HG02763 (cell line): ENCODE measurements around the gene FNDC3B.

Experiments used
- ATAC-seq: cut with Tn5 transposase; IDR thresholded peaks from one replicate; pipeline ENCODE4 v1.9.1; 2021; ENCODE audit warnings: mild to moderate bottlenecking, moderate library complexity; ENCODE audit not compliant: unreplicated experiment

The FNDC3B gene

GRCh38 chr3:172132159-172132586 is 92.8 kb downstream of the FNDC3B start:
- ATAC-seq = no peak

GRCh38 chr3:172132721-172133311 is 93.4 kb downstream of the FNDC3B start:
- ATAC-seq = no peak

GRCh38 chr3:172133838-172134237 is 94.5 kb downstream of the FNDC3B start:
- no peak for ATAC-seq

GRCh38 chr3:172134352-172134751 is 95.0 kb downstream of the FNDC3B start:
- ATAC-seq = no peak

GRCh38 chr3:172135185-172135584 is 95.8 kb downstream of the FNDC3B start:
- no peak for ATAC-seq

GRCh38 chr3:172135820-172136219 is 96.4 kb downstream of the FNDC3B start:
- ATAC-seq = no peak

GRCh38 chr3:172136330-172136729 is 97.0 kb downstream of the FNDC3B start:
- ATAC-seq = no peak

GRCh38 chr3:172137287-172138192 is 98.2 kb downstream of the FNDC3B start:
- ATAC-seq = no peak

GRCh38 chr3:172138193-172138537 is 98.8 kb downstream of the FNDC3B start:
- no peak for ATAC-seq

GRCh38 chr3:172138792-172139507 is 99.6 kb downstream of the FNDC3B start:
- ATAC-seq = peak; percentile 34

GRCh38 chr3:172139528-172140276 is 100.3 kb downstream of the FNDC3B start:
- ATAC-seq = no peak

GRCh38 chr3:172140499-172141391 is 101.4 kb downstream of the FNDC3B start:
- ATAC-seq = no peak

GRCh38 chr3:172142051-172142863 is 102.9 kb downstream of the FNDC3B start:
- peak; percentile 67 for ATAC-seq

- ATAC-seq = no peak
Measured at GRCh38 chr3:172142864-172143451, 103.6 kb downstream of the FNDC3B start.

GRCh38 chr3:172143739-172144497 is 104.5 kb downstream of the FNDC3B start:
- ATAC-seq = no peak

GRCh38 chr3:172144601-172145000 is 105.2 kb downstream of the FNDC3B start:
- ATAC-seq = no peak

- ATAC-seq = no peak
Measured at GRCh38 chr3:172145031-172145686, 105.8 kb downstream of the FNDC3B start.

GRCh38 chr3:172146349-172146748 is 107.0 kb downstream of the FNDC3B start:
- no peak for ATAC-seq
